Measurements from ENCODE around the gene SUGT1. TPM values are rescaled to one million over a fixed set of nuclear protein-coding genes. Genes with fewer than 3 reads are reported as not detected.

SUGT1 gene
- total and polyA plus RNA-seq, 10 of the 15 experiments (the other 5 are each of a cell fraction or from before 2014, with no cell fraction given): 46.7 to 122 (median 77.3) TPM

GRCh38 chr13:52686376-52686775 is 33.7 kb downstream of the SUGT1 start:
- intact Hi-C loops (cut with micrococcal nuclease; ENCODE audit: unreplicated experiment): no loop called here
- Histone ChIP-seq H3K4me2 (ENCODE audit: control insufficient read depth, insufficient read depth) (no peak overlapping the region), H3K79me2 (ENCODE audit: control insufficient read depth, insufficient read depth, low read length) (no peaks in the 10 kb centered on the region), H3K4me1 (ENCODE audit: control insufficient read depth, insufficient read depth, low read length) (no peaks in the 10 kb centered on the region), H3K9me3 (replicated peaks; ENCODE audit: control insufficient read depth, insufficient read depth, low read length) (no peaks in the 10 kb centered on the region), H3K27ac (ENCODE audit: control insufficient read depth, insufficient read depth) (no peak overlapping the region), H3K9ac (ENCODE audit: control insufficient read depth, insufficient read depth, low read length) (no peak overlapping the region), H3K4me3 (no peak overlapping the region), H4K20me1 (ENCODE audit: control insufficient read depth, insufficient read depth) (no peaks in the 10 kb centered on the region), H3K27me3 (replicated peaks in 1 of 2; ENCODE audit: control insufficient read depth in 2 of 2, insufficient read depth in 2 of 2, low read length in 1 of 2) (no peaks in the 10 kb centered on the region), H2AFZ (ENCODE audit: control insufficient read depth, low read depth, low read length) (no peak overlapping the region), H3K36me3 (ENCODE audit: control insufficient read depth in 2 of 2, insufficient read depth in 2 of 2, low read length in 1 of 2) (peaks cover 5 to 8% of the 10 kb centered on the region in 2 experiments; a peak in 3 of 4 replicates)
- no TSS peak for BruUV-seq (replicated peaks)
- WGBS (ENCODE audit: insufficient coverage, insufficient replicate concordance, low lambda C conversion rate, missing lambda C conversion rate): 99% methylated on average over 4 of the region's 4 CpGs
- DNase-seq (ENCODE audit: low read depth, low spot score) (no peak), ATAC-seq (no peak), FAIRE-seq (no peak)
- in situ Hi-C loops (cut with MboI): no loop called here
- TF ChIP-seq ETV6 (conservative IDR thresholded peaks at IDR 0.05 in 1 of 2, IDR thresholded peaks at IDR 0.05 in 1 of 2; ENCODE audit: borderline replicate concordance in 1 of 2, low read depth in 1 of 2): no peak
- no peak for TF ChIP-seq ZNF274 (IDR thresholded peaks at IDR 0.05; ENCODE audit: insufficient read depth, insufficient read length)
- no peak for TF ChIP-seq IKZF2 (IDR thresholded peaks at IDR 0.05)
- TF ChIP-seq, protein P1, sequence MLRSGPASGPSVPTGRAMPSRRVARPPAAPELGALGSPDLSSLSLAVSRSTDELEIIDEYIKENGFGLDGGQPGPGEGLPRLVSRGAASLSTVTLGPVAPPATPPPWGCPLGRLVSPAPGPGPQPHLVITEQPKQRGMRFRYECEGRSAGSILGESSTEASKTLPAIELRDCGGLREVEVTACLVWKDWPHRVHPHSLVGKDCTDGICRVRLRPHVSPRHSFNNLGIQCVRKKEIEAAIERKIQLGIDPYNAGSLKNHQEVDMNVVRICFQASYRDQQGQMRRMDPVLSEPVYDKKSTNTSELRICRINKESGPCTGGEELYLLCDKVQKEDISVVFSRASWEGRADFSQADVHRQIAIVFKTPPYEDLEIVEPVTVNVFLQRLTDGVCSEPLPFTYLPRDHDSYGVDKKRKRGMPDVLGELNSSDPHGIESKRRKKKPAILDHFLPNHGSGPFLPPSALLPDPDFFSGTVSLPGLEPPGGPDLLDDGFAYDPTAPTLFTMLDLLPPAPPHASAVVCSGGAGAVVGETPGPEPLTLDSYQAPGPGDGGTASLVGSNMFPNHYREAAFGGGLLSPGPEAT (IDR thresholded peaks at IDR 0.05; ENCODE audit: low read depth): no peak
- TF ChIP-seq E2F4 (IDR thresholded peaks at IDR 0.05; ENCODE audit: low read depth, low read length): no peak
- no peak for TF ChIP-seq BCL11A (IDR thresholded peaks at IDR 0.05; ENCODE audit: low read depth, low read length)
- TF ChIP-seq NFYB (IDR thresholded peaks at IDR 0.05; ENCODE audit: insufficient read depth, low read depth, low read length): no peak
- no peak for TF ChIP-seq CBFB (IDR thresholded peaks at IDR 0.05; ENCODE audit: low read depth)
- no peak for TF ChIP-seq RB1 (IDR thresholded peaks at IDR 0.05; ENCODE audit: borderline replicate concordance)
- TF ChIP-seq, protein P2, sequence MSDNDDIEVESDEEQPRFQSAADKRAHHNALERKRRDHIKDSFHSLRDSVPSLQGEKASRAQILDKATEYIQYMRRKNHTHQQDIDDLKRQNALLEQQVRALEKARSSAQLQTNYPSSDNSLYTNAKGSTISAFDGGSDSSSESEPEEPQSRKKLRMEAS (IDR thresholded peaks at IDR 0.05; ENCODE audit: low read depth, low read length): no peak
- TF ChIP-seq YY1 (IDR thresholded peaks at IDR 0.05; ENCODE audit: low read depth, low read length): no peak
- no peak for TF ChIP-seq ELK1 (IDR thresholded peaks at IDR 0.05; ENCODE audit: low read depth, low read length)
- TF ChIP-seq ESRRA (IDR thresholded peaks at IDR 0.05; ENCODE audit: low read length): no peak
- TF ChIP-seq RBBP5 (conservative IDR thresholded peaks at IDR 0.05): no peak
- ChIA-PET CTCF (interaction anchor here (1.3 kb wide), 1 partner anchor 21 kb away, joined by 4 read pairs; no protein-coding TSS in a partner anchor), SMC1A (ENCODE audit: uncharacterized antibody, unreplicated experiment) (interaction anchor here (1.2 to 1.5 kb wide), 3 partner anchors 21 to 39 kb away, joined by 3 to 7 read pairs (median 4); partner anchors contain the start of gene SUGT1), RAD21 (ENCODE audit: unreplicated experiment) (no interaction called here), POLR2A (no interaction called here)

Measured in GM12878 (cell line).